ENCODE data around the gene DBX1.

GRCh38 chr11:20111871-20112270, 48.4 kb downstream of the DBX1 start:
- TF ChIP-seq CTCF (IDR thresholded peaks at IDR 0.05 in 8 of 11, conservative IDR thresholded peaks at IDR 0.05 in 3 of 11) (no peak), POLR2A (IDR thresholded peaks at IDR 0.05) (no peak), POLR2AphosphoS5 (IDR thresholded peaks at IDR 0.05) (no peak)

Data from spleen (tissue), 7 donors.